K562 (cell line): ENCODE results near the gene PLEKHN1. TPM values are rescaled to one million over a fixed set of nuclear protein-coding genes. Genes with fewer than 3 reads are reported as not detected.
A peak's percentile ranks its signal among the peaks of the same experiment; 100 is the strongest.

Source experiments
- ASH1L ChIP-seq: fragments of 450-650 bp; IDR thresholded peaks from 2 replicates; pipeline ENCODE4 v1.6.1; 2018; ENCODE audit warnings: borderline replicate concordance, mild to moderate bottlenecking, low read depth; ENCODE audit not compliant: partially characterized antibody
- BACH1 ChIP-seq: fragments of 200-800 bp; sonication (Bioruptor generic); IDR thresholded peaks from 2 replicates; pipeline ENCODE4 v1.6.1; 2016; ENCODE audit warnings: missing genetic modification characterization, missing compliant biosample characterization
- CTBP1 ChIP-seq: fragments of 450-650 bp; IDR thresholded peaks from 2 replicates; pipeline ENCODE4 v1.6.1; 2016; ENCODE audit warnings: borderline replicate concordance
- CXXC5 ChIP-seq: fragments of 250-450 bp; sonication (Bioruptor Pico); IDR thresholded peaks from 2 replicates; pipeline ENCODE4 v1.8.0; 2022; ENCODE audit warnings: inconsistent platforms, mild to moderate bottlenecking, moderate library complexity
- DPF2 ChIP-seq: fragments of 450-650 bp; IDR thresholded peaks from 2 replicates; pipeline ENCODE4 v1.6.1; 2016
- ELF1 ChIP-seq: fragments of 200-800 bp; sonication (Bioruptor generic); IDR thresholded peaks from 2 replicates; pipeline ENCODE4 v1.6.1; 2016; ENCODE audit warnings: missing genetic modification characterization, missing compliant biosample characterization
- JUN ChIP-seq, 2 experiments: sonication (generic) in 1 of 2; formaldehyde crosslinking in 1 of 2; IDR thresholded peaks; 2 replicates each; pipeline versions ENCODE4 v1.6.1 to v1.8.0; 2012 to 2022; ENCODE audit warnings: borderline replicate concordance in 2 of 2, mild to moderate bottlenecking in 2 of 2, improper control_type of control experiment in 1 of 2, low read depth in 1 of 2, low read length in 1 of 2, missing genetic modification reagents in 1 of 2
- KDM2B ChIP-seq: fragments of 250-450 bp; sonication (Bioruptor Pico); IDR thresholded peaks from 2 replicates; pipeline ENCODE4 v1.8.0; 2021; ENCODE audit warnings: mild to moderate bottlenecking, moderate library complexity
- NCOA4 ChIP-seq: fragments of 450-650 bp; IDR thresholded peaks from 2 replicates; pipeline ENCODE4 v1.6.1; 2018; ENCODE audit warnings: mild to moderate bottlenecking; ENCODE audit not compliant: partially characterized antibody
- NRF1 ChIP-seq, 2 experiments: fragments of 450-650 bp; IDR thresholded peaks in 1 of 2; conservative IDR thresholded peaks in 1 of 2; 2 replicates each; pipeline ENCODE4 v1.6.1; 2014; ENCODE audit warnings: mild to moderate bottlenecking in 2 of 2
- PRPF4 ChIP-seq: fragments of 200-400 bp; formaldehyde crosslinking; IDR thresholded peaks from one replicate; pipeline ENCODE4 v1.6.1; 2017; ENCODE audit warnings: low read length, low read depth, mild to moderate bottlenecking; ENCODE audit not compliant: insufficient read depth, poor library complexity, severe bottlenecking
- PTRF ChIP-seq: fragments of 450-650 bp; IDR thresholded peaks from 2 replicates; pipeline ENCODE4 v1.6.1; 2016; ENCODE audit warnings: mild to moderate bottlenecking, missing genetic modification characterization, missing compliant biosample characterization
- SAFB ChIP-seq: fragments of 200-400 bp; formaldehyde crosslinking; IDR thresholded peaks from 2 replicates; pipeline ENCODE4 v1.6.1; 2017; ENCODE audit warnings: low read depth, low read length, borderline replicate concordance
- SOX6 ChIP-seq: fragments of 450-650 bp; IDR thresholded peaks from 2 replicates; pipeline ENCODE4 v1.6.1; 2014; ENCODE audit warnings: mild to moderate bottlenecking
- SPI1 ChIP-seq: IDR thresholded peaks from 2 replicates; pipeline ENCODE4 v1.6.1; 2011; ENCODE audit warnings: low read depth, low read length, control low read depth, borderline replicate concordance
- ZEB2 ChIP-seq: fragments of 450-650 bp; IDR thresholded peaks from 2 replicates; pipeline ENCODE4 v1.6.1; 2016
- ZNF282 ChIP-seq: sonication (generic); formaldehyde crosslinking; IDR thresholded peaks from 2 replicates; pipeline ENCODE4 v1.8.1; 2023; ENCODE audit warnings: missing genetic modification reagents
- polyA plus RNA-seq, 8 experiments: library from polyadenylated mRNA; depleted of rRNA in 4 of 8; stranded (reverse) in 5 of 8; unstranded in 3 of 8; fragments of >200 nt; fragmentation: Nextera tagmentation in 2 of 8; fragmentation: Illumina TruSeq in 1 of 8; extraction: Ambion mirVana in 2 of 8; extraction: Trizol in 1 of 8; gene quantifications; 2 replicates each; pipeline versions ENCODE4 v1.2.1 to v1.2.3, GENCODE V29; 2011 to 2014; ENCODE audit warnings: inconsistent platforms in 1 of 8, missing spikeins in 1 of 8
- total RNA-seq, 7 experiments: library from RNA; depleted of rRNA in 6 of 7; stranded (reverse); fragments of >200 nt in 6 of 7; fragmentation: Illumina TruSeq in 2 of 7; extraction: Trizol in 2 of 7; gene quantifications; 2 replicates each; pipeline versions ENCODE4 v1.2.1 to v1.2.3, GENCODE V29; 2011 to 2021; ENCODE audit warnings: low replicate concordance in 1 of 7
- TF ChIP-seq, protein P1 (sequence below): sonication (generic); formaldehyde crosslinking; IDR thresholded peaks from 2 replicates; pipeline ENCODE4 v1.8.1; 2023; ENCODE audit warnings: mild to moderate bottlenecking, missing genetic modification reagents
- TF ChIP-seq, protein P2 (sequence below): fragments of 250-450 bp; sonication (Bioruptor Pico); IDR thresholded peaks from 2 replicates; pipeline ENCODE4 v1.9.0; 2021; ENCODE audit warnings: mild to moderate bottlenecking
- TF ChIP-seq, protein P3 (sequence below): fragments of 450-650 bp; formaldehyde crosslinking; conservative IDR thresholded peaks from 2 replicates; pipeline ENCODE4 v1.4.0; 2022; ENCODE audit warnings: mild to moderate bottlenecking, missing genetic modification characterization
- TF ChIP-seq, protein P4 (sequence below), 3 experiments: IDR thresholded peaks in 2 of 3; conservative IDR thresholded peaks in 1 of 3; 2 replicates each; pipeline ENCODE4 v1.5.1; 2011 to 2012; ENCODE audit warnings: low read length in 3 of 3, mild to moderate bottlenecking in 3 of 3, control low read depth in 2 of 3, improper control_type of control experiment in 1 of 3, inconsistent platforms in 1 of 3, low read depth in 1 of 3, mixed read lengths in 1 of 3, moderate library complexity in 1 of 3; ENCODE audit not compliant: insufficient read depth in 2 of 3

PLEKHN1 gene
- total and polyA plus RNA-seq, 9 of the 15 experiments (the other 6 are each of a cell fraction or from before 2014, with no cell fraction given): 0.07 to 1.5 (median 0.13) TPM; not detected in 2

DNA sequence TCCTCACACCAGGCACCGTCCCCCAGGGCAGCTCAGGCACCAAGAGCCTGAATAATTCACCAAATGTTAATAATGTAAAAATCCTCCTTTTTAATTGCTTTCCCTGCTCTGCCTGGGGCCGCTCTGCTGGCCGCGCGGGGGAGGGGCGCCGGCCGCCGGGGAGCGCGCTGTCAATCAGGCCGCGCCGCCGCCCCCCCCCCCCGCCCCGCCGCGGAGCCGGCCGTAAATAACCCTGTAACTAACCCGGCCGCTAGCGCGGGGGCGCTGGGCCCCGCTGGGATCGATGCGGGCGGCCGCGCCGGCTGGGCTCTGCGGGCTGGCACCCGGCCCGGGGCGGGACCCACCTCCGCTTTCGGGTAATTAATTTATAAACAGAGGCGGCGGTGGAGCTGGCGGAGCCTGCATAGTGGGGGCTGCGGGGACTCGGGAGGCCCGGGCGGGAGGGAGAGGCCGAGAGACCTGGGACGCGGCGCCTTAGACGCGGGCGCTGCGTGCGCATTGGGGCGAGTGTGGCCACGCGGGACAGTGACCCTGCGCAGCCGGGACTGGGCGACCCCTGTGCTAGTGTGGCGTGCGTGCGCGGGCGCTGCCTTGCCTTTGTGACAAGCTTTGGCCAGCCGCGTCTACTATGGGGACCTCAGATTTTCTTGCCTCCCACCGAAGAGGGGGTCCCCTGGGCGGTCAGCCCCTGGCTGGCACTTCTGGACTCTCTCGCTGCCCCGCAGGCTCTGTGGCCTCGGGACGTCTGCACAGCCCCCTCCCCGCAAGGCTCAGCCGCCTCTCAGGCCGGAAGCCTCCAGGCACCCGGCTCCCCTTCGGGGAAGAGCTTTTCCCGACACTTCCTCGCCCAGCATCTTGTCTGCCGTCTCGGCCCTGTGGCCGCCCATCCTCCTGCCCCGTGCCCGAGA lies 25.9 kb upstream of the PLEKHN1 start (continued):
- TF ChIP-seq ELF1: no peak
- peak; percentile 53; the same call in 1 of the 2 replicates for TF ChIP-seq CTBP1
- peak; percentile 89 for TF ChIP-seq CXXC5 (CRISPR knock-in tag)
- no peak for TF ChIP-seq JUN (IDR thresholded peaks at IDR 0.05; ENCODE audit: borderline replicate concordance, low read depth, low read length)
- TF ChIP-seq JUN (CRISPR knock-in tag; IDR thresholded peaks at IDR 0.05; ENCODE audit: borderline replicate concordance): no peak
- peak; percentile 95 for TF ChIP-seq SAFB
- TF ChIP-seq KDM2B (CRISPR knock-in tag): peak; percentile 69; the same call in 1 of the 2 replicates
- TF ChIP-seq, protein P1, sequence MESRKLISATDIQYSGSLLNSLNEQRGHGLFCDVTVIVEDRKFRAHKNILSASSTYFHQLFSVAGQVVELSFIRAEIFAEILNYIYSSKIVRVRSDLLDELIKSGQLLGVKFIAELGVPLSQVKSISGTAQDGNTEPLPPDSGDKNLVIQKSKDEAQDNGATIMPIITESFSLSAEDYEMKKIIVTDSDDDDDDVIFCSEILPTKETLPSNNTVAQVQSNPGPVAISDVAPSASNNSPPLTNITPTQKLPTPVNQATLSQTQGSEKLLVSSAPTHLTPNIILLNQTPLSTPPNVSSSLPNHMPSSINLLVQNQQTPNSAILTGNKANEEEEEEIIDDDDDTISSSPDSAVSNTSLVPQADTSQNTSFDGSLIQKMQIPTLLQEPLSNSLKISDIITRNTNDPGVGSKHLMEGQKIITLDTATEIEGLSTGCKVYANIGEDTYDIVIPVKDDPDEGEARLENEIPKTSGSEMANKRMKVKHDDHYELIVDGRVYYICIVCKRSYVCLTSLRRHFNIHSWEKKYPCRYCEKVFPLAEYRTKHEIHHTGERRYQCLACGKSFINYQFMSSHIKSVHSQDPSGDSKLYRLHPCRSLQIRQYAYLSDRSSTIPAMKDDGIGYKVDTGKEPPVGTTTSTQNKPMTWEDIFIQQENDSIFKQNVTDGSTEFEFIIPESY (CRISPR knock-in tag): no peak
- TF ChIP-seq ZEB2: no peak
- TF ChIP-seq, protein P2, sequence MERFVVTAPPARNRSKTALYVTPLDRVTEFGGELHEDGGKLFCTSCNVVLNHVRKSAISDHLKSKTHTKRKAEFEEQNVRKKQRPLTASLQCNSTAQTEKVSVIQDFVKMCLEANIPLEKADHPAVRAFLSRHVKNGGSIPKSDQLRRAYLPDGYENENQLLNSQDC (CRISPR knock-in tag): peak; percentile 44; the same call in 1 of the 2 replicates
- no peak for TF ChIP-seq ASH1L
- TF ChIP-seq NRF1 (conservative IDR thresholded peaks at IDR 0.05 in 1 of 2, IDR thresholded peaks at IDR 0.05 in 1 of 2): peak; percentile 79 to 82
- TF ChIP-seq BACH1: no peak
- TF ChIP-seq SPI1: 0 out of 2 replicates have a peak, but pooled peaks have one; percentile 16
- TF ChIP-seq NCOA4: no peak
- 0 out of 2 replicates have a peak, but pooled peaks have one; percentile 11 for TF ChIP-seq SOX6
- TF ChIP-seq, protein P3, sequence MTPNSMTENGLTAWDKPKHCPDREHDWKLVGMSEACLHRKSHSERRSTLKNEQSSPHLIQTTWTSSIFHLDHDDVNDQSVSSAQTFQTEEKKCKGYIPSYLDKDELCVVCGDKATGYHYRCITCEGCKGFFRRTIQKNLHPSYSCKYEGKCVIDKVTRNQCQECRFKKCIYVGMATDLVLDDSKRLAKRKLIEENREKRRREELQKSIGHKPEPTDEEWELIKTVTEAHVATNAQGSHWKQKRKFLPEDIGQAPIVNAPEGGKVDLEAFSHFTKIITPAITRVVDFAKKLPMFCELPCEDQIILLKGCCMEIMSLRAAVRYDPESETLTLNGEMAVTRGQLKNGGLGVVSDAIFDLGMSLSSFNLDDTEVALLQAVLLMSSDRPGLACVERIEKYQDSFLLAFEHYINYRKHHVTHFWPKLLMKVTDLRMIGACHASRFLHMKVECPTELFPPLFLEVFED (CRISPR knock-in tag): no peak
- no peak for TF ChIP-seq PTRF (tag)
- no peak for TF ChIP-seq PRPF4
- TF ChIP-seq, protein P4, sequence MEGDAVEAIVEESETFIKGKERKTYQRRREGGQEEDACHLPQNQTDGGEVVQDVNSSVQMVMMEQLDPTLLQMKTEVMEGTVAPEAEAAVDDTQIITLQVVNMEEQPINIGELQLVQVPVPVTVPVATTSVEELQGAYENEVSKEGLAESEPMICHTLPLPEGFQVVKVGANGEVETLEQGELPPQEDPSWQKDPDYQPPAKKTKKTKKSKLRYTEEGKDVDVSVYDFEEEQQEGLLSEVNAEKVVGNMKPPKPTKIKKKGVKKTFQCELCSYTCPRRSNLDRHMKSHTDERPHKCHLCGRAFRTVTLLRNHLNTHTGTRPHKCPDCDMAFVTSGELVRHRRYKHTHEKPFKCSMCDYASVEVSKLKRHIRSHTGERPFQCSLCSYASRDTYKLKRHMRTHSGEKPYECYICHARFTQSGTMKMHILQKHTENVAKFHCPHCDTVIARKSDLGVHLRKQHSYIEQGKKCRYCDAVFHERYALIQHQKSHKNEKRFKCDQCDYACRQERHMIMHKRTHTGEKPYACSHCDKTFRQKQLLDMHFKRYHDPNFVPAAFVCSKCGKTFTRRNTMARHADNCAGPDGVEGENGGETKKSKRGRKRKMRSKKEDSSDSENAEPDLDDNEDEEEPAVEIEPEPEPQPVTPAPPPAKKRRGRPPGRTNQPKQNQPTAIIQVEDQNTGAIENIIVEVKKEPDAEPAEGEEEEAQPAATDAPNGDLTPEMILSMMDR (IDR thresholded peaks at IDR 0.05 in 2 of 3, conservative IDR thresholded peaks at IDR 0.05 in 1 of 3; ENCODE audit: insufficient read depth in 2 of 3, low read depth in 1 of 3, low read length in 3 of 3): peak in 2 of 3 experiments; percentile 39 to 43; a peak in 3 of 6 replicates
- TF ChIP-seq ZNF282 (CRISPR knock-in tag): no peak
- TF ChIP-seq DPF2: 0 out of 2 replicates have a peak, but pooled peaks have one; percentile 10
